Melanocyte of skin (primary cell): Measurements from ENCODE around the gene TSPO2. TPM values are rescaled to one million over a fixed set of nuclear protein-coding genes. Genes with fewer than 3 reads are reported as not detected.

Source experiments
- total RNA-seq, 2 donors: library from RNA; depleted of rRNA; stranded (reverse); fragments of >200 nt; gene quantifications; 2 replicates each; pipeline ENCODE4 v1.2.3, GENCODE V29; 2012

Gene TSPO2, protein sequence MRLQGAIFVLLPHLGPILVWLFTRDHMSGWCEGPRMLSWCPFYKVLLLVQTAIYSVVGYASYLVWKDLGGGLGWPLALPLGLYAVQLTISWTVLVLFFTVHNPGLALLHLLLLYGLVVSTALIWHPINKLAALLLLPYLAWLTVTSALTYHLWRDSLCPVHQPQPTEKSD
- total RNA-seq: not detected

DNA sequence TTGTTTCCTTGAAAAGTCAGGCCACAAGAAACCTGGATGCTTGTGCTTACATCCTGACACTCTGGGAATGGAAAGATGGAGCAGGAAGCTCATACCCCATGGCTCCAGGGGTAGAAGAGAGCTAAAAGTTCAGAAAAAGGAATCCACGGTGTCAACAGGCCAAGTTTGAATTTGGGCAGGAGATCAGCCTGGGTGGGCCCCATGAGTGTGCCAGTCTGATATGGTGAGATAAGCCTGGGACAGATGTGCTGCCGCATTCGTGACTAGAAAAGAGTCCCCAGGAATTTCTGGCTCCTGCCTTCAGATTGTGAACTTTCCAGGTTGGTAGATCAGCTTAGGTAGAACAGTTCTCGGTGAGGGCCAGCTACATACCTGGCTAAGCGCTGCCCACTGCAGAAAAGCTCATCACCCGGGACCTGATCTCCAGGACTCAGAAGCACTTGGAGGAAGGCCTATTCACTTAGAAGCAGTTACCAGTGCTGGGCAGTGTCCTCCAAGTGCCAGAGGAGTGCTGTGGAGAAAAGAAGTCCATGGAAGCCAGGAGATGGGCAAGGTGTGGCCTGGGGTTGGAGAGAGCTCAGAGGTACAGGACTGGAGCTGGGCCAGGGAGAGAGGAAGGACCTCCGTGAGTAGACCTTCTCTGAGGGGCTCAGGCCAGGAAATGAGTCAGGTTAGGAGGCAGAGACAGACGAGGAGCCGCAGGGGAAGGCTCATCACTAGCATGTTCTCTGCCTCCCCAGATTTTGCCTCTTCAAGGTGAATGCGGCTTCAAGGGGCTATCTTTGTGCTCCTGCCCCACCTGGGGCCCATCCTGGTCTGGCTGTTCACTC, at the start of gene TSPO2:
Gene TSPO2 (plus strand): TSS at position 242 of the 830 bp plus-strand sequence. CDS start 519 bp downstream, at position 761.

DNA sequence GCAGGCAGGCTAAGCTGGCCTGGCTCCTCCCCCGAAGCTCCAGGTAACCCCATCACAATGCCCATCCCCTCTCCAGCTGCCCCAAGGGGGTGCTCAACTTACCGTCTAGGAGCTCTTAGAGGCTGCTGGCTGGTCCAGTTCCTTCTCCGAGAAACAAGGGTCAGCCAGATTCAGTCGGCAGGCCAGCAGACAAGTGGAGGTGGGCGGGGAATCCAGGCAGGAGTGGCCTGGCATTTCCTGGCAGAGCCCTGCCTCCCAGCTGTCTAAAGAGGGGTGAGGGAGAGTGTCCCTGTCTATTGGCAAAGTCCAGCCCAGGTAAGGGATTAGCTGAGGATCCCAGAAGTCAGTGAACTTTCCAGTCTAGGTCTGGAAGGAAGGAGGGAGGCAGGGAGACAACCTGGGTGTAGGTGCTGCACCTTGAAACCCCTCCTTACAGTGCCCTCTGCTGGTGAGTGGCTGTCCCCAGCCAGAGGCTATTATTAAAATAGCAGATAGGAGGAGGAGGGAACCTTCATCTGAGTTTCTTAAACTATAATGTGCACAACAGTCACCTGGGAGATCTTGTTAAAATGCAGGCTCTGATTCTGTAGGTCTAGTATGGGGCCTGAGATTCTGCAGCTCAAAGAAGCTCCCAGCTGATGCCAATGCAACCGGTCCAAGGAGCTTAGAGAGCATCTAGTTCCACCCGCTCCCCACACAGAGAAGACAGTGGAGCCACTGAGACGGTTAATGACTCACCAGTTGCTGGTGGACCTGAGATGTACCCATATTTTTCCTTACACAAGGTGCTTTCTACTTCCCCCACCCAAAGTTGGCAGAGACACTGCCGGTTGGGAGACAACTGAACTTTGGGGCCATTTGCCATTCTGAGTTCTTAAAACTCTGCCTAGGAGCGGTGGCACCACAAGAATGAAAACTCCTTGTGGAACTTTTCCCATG, 2.9 kb upstream of the TSPO2 start, which contains the start of gene UNC5CL:
Gene UNC5CL (minus strand): TSS at position 162 of the 939 bp plus-strand sequence. CDS start 4,147 bp downstream, outside the sequence.

GRCh38 chr6:41053041-41053440, 10.8 kb downstream of the TSPO2 start, which contains the start of gene APOBEC2:
APOBEC2 (plus strand) TSS chr6:41053202; CDS start chr6:41053348, 146 bp downstream.

DNA sequence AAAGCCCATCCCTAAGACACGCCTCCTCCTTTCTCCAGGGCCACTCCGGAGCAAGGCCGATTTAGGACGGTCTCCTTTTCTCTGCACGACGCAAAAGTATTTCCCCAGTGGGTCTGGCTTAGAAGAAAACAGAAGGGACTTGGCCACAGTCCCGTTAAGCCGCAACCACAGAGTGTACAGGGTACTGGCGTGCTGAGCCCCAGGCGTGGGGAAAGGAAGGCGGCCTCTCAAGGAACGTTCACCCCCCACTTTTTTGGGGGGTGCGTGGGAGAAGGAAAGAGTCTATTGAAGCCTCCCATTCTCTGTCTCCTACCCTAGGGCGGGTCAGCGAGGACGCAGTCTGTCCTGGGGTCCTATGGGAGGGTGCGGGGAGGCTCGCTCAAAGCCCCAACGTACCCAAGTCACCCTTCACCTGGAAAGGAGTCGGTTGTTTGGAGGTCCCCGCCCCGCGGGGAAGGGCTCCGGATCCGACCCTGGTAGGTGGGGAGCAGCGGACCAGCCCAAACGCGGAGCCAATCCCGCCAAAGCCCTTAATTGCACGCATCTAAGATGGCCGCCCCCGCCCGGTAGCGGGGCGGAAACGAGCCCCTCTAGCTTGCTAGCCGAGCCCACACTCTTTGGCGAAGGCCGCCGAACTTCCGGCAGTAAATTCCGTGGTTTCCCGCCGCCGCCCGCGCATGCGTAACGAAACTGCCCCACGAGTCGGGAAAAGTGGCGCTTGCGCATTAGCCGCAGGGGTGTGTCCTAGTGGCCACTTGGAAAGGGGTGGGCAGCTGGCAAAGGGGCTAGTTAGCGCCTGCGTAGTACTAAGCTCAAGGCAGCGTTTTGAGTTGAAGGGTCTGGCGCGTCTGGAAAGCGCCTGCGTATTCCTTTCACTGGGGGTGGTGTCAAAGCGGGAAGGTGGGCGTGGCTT, 29.9 kb downstream of the TSPO2 start, which contains the start of gene OARD1:
Gene OARD1 (minus strand): TSS at position 434 of the 913 bp plus-strand sequence. CDS start 722 bp downstream, outside the sequence.

DNA sequence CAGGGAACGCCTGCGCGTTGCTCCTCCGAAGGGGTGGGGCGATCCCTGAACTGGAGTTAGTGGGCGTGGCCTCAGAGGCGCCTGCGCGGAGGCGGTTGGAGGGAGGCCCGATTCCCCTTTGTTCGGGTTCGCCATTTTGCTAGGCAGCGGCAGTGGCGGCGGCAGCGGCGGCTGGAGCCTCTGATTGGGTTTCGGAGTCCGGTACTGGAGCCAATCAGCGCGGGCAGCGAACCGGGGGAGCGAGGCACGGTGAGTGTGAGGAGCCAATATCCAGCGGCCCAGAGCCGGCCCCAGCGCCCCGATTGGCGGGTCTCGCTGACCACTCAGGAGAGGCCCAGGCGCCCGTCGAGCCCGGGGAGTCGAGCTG, 30.6 kb downstream of the TSPO2 start, which contains the start of gene NFYA:
Gene NFYA (plus strand): TSS at position 139 of the 367 bp plus-strand sequence. CDS start 6,116 bp downstream, outside the sequence.

Other genes with a start within 250 kb of the TSPO2 start
- under 1 TPM; under 0.01 to 0.33 TPM for gene UNC5CL, start 3.2 kb upstream of the TSPO2 start, total RNA-seq
- gene APOBEC2, start 10.7 kb downstream of the TSPO2 start, total RNA-seq: not detected
- 1 to 10 TPM; 8.6 to 10.0 TPM for gene OARD1, start 29.9 kb downstream of the TSPO2 start, total RNA-seq
- gene NFYA, start 30.5 kb downstream of the TSPO2 start, total RNA-seq: 10 to 100 TPM in 1 of 2 donors, 1 to 10 TPM in 1; 9.3 to 12.3 TPM
- gene TREML1, start 111.9 kb downstream of the TSPO2 start, total RNA-seq: not detected
- gene TREM2, start 120.6 kb downstream of the TSPO2 start, total RNA-seq: not detected
- not detected for gene TREML2, start 158.7 kb downstream of the TSPO2 start, total RNA-seq
- gene TREML4, start 185.9 kb downstream of the TSPO2 start, total RNA-seq: not detected
- not detected for gene TREM1, start 244.2 kb downstream of the TSPO2 start, total RNA-seq